HepG2 (cell line): Measurements from ENCODE around the gene HNRNPA2B1. TPM values are rescaled to one million over a fixed set of nuclear protein-coding genes. Genes with fewer than 3 reads are reported as not detected.

Experiments
- ATAC-seq: fragments of 200-7000 bp; cut with Tn5 transposase; 3 replicates; pipeline ENCODE4 v1.9.1; 2020; ENCODE audit warnings: mild to moderate bottlenecking, moderate library complexity
- BruUV-seq: library from RNA; stranded (reverse); fragments of 400-500 nt; replicated peaks from 2 replicates; lab custom pipeline; 2021; lab: Mats Ljungman, UMichigan
- CTCF ChIA-PET: fragments of 300-600 bp; formaldehyde crosslinking; extraction: SDS; loops from one replicate; lab custom pipeline; 2021; ENCODE audit warnings: low total read pairs, inconsistent platforms, low intra/inter-chr PET ratio; lab: Yijun Ruan, JAX
- POLR2A ChIA-PET: fragments of 350-600 bp; sonication (Branson Sonifier 250); formaldehyde crosslinking; loops from one replicate; lab custom pipeline; 2020; ENCODE audit warnings: antibody characterized with exemption, inconsistent platforms; lab: Yijun Ruan, JAX
- DNase-seq: peaks from one replicate; pipeline ENCODE4 v3.0.0-alpha.2; 2015; ENCODE audit warnings: low spot score
- FAIRE-seq: peaks from 3 replicates; lab custom pipeline; 2011; peaks lifted over from hg19 to GRCh38; lab: Jason Lieb, UNC
- H2AFZ ChIP-seq: one replicate; pipeline ENCODE4 v1.6.1; 2011; ENCODE audit warnings: low read length, inconsistent platforms
- H3K27ac ChIP-seq: fragments of 300-600 bp; 3 replicates; pipeline ENCODE4 v1.8.0; 2011; ENCODE audit warnings: mixed run types, mild to moderate bottlenecking, mixed read lengths, low read length, inconsistent platforms; ENCODE audit not compliant: insufficient read depth; ENCODE audit errors: extremely low read length
- H3K27me3 ChIP-seq, 2 experiments: fragments of 200-600 bp in 1 of 2; 2 replicates in 1 of 2; 3 replicates in 1 of 2; pipeline versions ENCODE4 v1.6.0 to v1.8.0; 2011; ENCODE audit warnings: low read length in 2 of 2, mild to moderate bottlenecking in 2 of 2, moderate library complexity in 2 of 2, inconsistent platforms in 1 of 2; ENCODE audit not compliant: insufficient read depth in 2 of 2, control insufficient read depth in 1 of 2
- H3K36me3 ChIP-seq, 2 experiments: fragments of 200-600 bp in 1 of 2; replicated peaks in 1 of 2; 2 replicates in 1 of 2; 3 replicates in 1 of 2; pipeline versions ENCODE4 v1.5.1 to v1.8.0; 2011; ENCODE audit warnings: low read length in 2 of 2, inconsistent platforms in 1 of 2; ENCODE audit not compliant: insufficient read depth in 2 of 2, control insufficient read depth in 1 of 2
- H3K4me1 ChIP-seq: 2 replicates; pipeline ENCODE4 v1.5.1; 2012; ENCODE audit warnings: low read length, inconsistent platforms; ENCODE audit not compliant: insufficient read depth
- H3K4me2 ChIP-seq: 2 replicates; pipeline ENCODE4 v1.6.0; 2011; ENCODE audit warnings: low read depth, low read length, inconsistent platforms
- H3K4me3 ChIP-seq, 3 experiments: fragments of 200-600 bp in 1 of 3; sonication (generic), shearing (Covaris generic) in 1 of 3; replicated peaks in 1 of 3; 2 replicates each; pipeline ENCODE4 v1.5.1; 2011 to 2016; ENCODE audit warnings: low read length in 3 of 3, inconsistent platforms in 2 of 3, low read depth in 2 of 3, mild to moderate bottlenecking in 2 of 3, control low read depth in 1 of 3, mixed read lengths in 1 of 3; ENCODE audit not compliant: insufficient read depth in 1 of 3
- H3K79me2 ChIP-seq: one replicate; pipeline ENCODE4 v1.6.1; 2011; ENCODE audit warnings: low read length, inconsistent platforms; ENCODE audit not compliant: insufficient read depth
- H3K9ac ChIP-seq: 2 replicates; pipeline ENCODE4 v1.6.0; 2011; ENCODE audit warnings: mild to moderate bottlenecking, low read depth, low read length, inconsistent platforms; ENCODE audit not compliant: insufficient read depth
- H3K9me3 ChIP-seq: 2 replicates; pipeline ENCODE4 v1.5.1; 2012; ENCODE audit warnings: mild to moderate bottlenecking, low read length
- H4K20me1 ChIP-seq: 2 replicates; pipeline ENCODE4 v1.6.0; 2011; ENCODE audit warnings: inconsistent platforms, mild to moderate bottlenecking, low read length, moderate library complexity; ENCODE audit not compliant: insufficient read depth
- HMG20A ChIP-seq: IDR thresholded peaks from 2 replicates; pipeline ENCODE4 v1.6.1; 2016; ENCODE audit warnings: borderline replicate concordance
- MAZ ChIP-seq, 2 experiments: sonication (generic) in 1 of 2; formaldehyde crosslinking in 1 of 2; IDR thresholded peaks; 2 replicates each; pipeline versions ENCODE4 v1.5.0 to v1.6.1; 2012 to 2020; ENCODE audit warnings: low read depth in 2 of 2, mild to moderate bottlenecking in 2 of 2, borderline replicate concordance in 1 of 2, improper control_type of control experiment in 1 of 2, low read length in 1 of 2, missing genetic modification reagents in 1 of 2, moderate library complexity in 1 of 2
- NFRKB ChIP-seq: fragments of 450-650 bp; IDR thresholded peaks from 2 replicates; pipeline ENCODE4 v1.6.1; 2017
- SALL1 ChIP-seq: sonication (generic); formaldehyde crosslinking; IDR thresholded peaks from 2 replicates; pipeline ENCODE4 v1.8.0; 2022; ENCODE audit warnings: mild to moderate bottlenecking, missing genetic modification reagents
- WGBS: methylation state at CpG from one replicate; pipeline ENCODE4 v1.1.6; 2017; ENCODE audit warnings: low lambda C conversion rate; 5-methylcytosine and 5-hydroxymethylcytosine counted together
- in situ Hi-C: cut with HindIII; loops from 2 replicates; pipeline ENCODE4 v1.10.0; 2017; ENCODE audit warnings: low pct_unique_long_range_greater_than_20kb; ENCODE audit not compliant: extremely low pct_ligation_motif_present
- intact Hi-C: fragments of 100-400 bp; cut with micrococcal nuclease; formaldehyde crosslinking; loops from one replicate; pipeline ENCODE4 v1.10.0; 2022; ENCODE audit not compliant: unreplicated experiment
- polyA plus RNA-seq, 8 experiments: library from polyadenylated mRNA; depleted of rRNA in 3 of 8; stranded (reverse) in 7 of 8; unstranded in 1 of 8; fragments of >200 nt; fragmentation: Illumina TruSeq in 4 of 8; extraction: Trizol in 4 of 8; gene quantifications; 2 replicates each; pipeline versions ENCODE4 v1.2.1 to v1.2.3, GENCODE V29; 2011 to 2016; ENCODE audit warnings: low read depth in 4 of 8, missing spikeins in 1 of 8, mixed read lengths in 1 of 8; ENCODE audit not compliant: insufficient read depth in 1 of 8
- total RNA-seq, 5 experiments: library from RNA; depleted of rRNA; stranded (reverse); fragments of >200 nt; fragmentation: Illumina TruSeq; extraction: Trizol; gene quantifications; 2 replicates each; pipeline ENCODE4 v1.2.3, GENCODE V29; 2016; ENCODE audit warnings: low read depth in 1 of 5
- TF ChIP-seq, protein P1 (sequence below): IDR thresholded peaks from 2 replicates; pipeline ENCODE4 v1.6.1; 2012; ENCODE audit warnings: low read depth, low read length, improper control_type of control experiment

Gene HNRNPA2B1
- total and polyA plus RNA-seq, 2 of the 13 experiments (the other 11 are each of a cell fraction or from before 2014, with no cell fraction given), result 193 to 412 TPM

DNA sequence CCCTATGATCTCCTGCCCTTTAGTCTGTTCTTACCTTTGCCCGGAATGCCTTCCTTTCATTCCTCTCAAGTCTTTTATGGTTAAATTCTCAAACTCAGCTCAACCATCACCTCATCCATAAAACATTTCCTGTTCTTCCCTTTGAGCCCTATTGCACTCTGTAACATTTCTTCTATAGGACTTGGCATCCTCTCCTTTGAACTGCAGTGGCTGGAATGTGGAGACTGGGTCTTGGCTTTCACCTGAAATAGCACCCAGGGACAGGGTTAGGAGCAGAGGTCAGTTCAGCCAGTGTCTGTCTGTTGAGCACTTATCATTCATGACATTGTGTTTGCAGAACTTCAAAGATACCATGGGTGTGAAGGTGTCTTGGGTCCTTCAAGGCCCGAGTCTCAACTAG, 41.3 kb downstream of the HNRNPA2B1 start (continued):
- TF ChIP-seq, protein P1, sequence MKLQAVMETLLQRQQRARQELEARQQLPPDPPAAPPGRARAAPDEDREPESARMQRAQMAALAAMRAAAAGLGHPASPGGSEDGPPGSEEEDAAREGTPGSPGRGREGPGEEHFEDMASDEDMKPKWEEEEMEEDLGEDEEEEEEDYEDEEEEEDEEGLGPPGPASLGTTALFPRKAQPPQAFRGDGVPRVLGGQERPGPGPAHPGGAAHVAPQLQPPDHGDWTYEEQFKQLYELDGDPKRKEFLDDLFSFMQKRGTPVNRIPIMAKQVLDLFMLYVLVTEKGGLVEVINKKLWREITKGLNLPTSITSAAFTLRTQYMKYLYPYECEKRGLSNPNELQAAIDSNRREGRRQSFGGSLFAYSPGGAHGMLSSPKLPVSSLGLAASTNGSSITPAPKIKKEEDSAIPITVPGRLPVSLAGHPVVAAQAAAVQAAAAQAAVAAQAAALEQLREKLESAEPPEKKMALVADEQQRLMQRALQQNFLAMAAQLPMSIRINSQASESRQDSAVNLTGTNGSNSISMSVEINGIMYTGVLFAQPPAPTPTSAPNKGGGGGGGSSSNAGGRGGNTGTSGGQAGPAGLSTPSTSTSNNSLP, result no peak

DNA sequence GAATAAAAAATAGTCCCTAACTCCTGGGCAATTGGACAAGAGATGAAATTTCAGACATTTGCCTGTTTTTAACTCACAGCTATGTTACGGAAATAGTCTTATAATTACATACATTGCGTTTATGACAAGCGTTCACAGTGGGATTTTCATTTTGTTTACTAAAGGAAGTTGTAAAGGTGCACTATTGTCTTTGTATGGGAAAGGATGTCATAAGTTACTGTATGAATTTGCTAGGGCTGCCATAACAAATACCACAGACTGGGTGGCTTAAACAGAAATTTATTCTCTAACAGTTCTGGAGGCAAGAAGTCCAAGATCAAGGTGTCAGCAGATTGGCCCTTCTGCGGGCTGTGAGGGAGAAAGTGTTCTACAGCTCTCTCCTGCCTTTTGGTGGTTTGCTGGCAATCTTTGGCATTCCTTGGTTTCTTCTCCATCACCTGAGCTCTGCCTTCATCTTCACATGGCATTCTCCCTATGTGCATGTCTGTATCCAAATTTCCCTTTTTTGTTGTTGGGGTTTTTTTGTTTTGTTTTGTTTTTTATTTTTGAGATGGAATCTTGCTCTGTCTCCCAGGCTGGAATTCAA, 42.9 kb downstream of the HNRNPA2B1 start:
- H3K4me3 ChIP-seq, result no peak overlapping the region
- FAIRE-seq (no peak), DNase-seq (no peak), ATAC-seq (no peak)
- H3K79me2 ChIP-seq, result peaks cover 8% of the 10 kb centered on the region
- no TSS peak for BruUV-seq
- H3K27me3 ChIP-seq, result no peaks in the 10 kb centered on the region; a peak in 2 of 5 replicates
- POLR2A ChIA-PET, result interaction anchor here (2.2 kb wide), 1 partner anchor 31 kb away, joined by 5 read pairs; no protein-coding TSS in a partner anchor
- no peaks in the 10 kb centered on the region for H3K9me3 ChIP-seq
- 91% methylated on average over 4 of the region's 4 CpGs for WGBS
- TF ChIP-seq MAZ (IDR thresholded peaks at IDR 0.05; ENCODE audit: borderline replicate concordance, low read depth, low read length) (no peak), MAZ (CRISPR knock-in tag; IDR thresholded peaks at IDR 0.05; ENCODE audit: low read depth) (no peak), SALL1 (CRISPR knock-in tag) (no peak), NFRKB (no peak), HMG20A (CRISPR knock-in tag) (no peak)
- H3K4me2 ChIP-seq, result no peak overlapping the region
- no peak overlapping the region for H3K27ac ChIP-seq
- peaks cover 70% of the 10 kb centered on the region for H3K4me1 ChIP-seq
- H3K36me3 ChIP-seq, result no peaks in the 10 kb centered on the region
- intact Hi-C loops (loop anchor here (5.0 to 10.0 kb wide), 2 partner anchors 63 to 205 kb away; no protein-coding TSS in a partner anchor), in situ Hi-C loops (no loop called here)
- no peak overlapping the region for H3K9ac ChIP-seq
- H2AFZ ChIP-seq, result no peak overlapping the region
- CTCF ChIA-PET, result no interaction called here
- H4K20me1 ChIP-seq, result no peaks in the 10 kb centered on the region
